Cerebellar nuclear complex (tissue), 1 donor: Measurements from ENCODE around the gene HSF2BP.
"Not testable (repeated sequence)": the region's sequence is repeated elsewhere in the genome, so short reads cannot be mapped to it uniquely, and the experiment has no call there.

Source experiments
- DNase-seq, 2 experiments: peaks; one replicate each; lab custom pipeline; 2025; lab: John Stamatoyannopoulos, UW

HSF2BP gene

DNA sequence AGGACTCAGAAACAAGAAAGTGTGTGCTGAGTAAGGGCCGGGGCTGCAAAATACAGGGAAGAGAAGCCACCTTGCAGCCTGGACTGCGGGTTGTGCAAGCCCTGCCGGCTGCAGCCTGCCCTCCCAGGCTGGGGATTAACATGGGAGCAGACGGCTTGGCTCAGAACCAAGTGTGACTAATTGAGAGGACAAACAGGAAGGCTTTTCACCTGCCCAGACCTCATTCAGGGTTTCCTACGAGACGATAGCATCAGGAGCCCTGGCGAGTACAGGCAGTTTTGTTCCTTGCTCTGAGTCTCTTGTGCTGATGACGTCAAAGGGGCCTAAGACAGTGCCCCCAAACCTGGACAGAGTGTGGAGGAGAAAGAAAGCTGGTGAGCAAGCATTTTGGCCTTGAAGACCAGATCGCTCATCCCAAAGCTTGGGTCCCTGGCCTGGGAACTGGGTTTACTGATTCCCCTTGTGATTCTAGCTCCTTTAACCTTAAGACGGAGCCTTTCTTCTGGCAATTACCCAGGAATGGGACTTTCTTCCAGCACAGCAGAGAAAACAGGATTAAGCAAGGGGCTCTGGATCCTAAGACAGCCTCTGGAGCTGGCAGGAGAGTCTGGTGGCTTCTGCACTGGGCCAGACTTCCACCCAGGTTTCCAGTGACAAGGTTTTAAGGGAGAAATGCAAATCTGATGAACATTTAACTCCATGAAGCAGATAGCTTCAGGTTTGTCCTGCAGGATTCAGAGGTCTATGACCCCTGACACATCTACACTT lies 142.2 kb downstream of the HSF2BP start:
- DNase-seq: not testable (repeated sequence)

DNA sequence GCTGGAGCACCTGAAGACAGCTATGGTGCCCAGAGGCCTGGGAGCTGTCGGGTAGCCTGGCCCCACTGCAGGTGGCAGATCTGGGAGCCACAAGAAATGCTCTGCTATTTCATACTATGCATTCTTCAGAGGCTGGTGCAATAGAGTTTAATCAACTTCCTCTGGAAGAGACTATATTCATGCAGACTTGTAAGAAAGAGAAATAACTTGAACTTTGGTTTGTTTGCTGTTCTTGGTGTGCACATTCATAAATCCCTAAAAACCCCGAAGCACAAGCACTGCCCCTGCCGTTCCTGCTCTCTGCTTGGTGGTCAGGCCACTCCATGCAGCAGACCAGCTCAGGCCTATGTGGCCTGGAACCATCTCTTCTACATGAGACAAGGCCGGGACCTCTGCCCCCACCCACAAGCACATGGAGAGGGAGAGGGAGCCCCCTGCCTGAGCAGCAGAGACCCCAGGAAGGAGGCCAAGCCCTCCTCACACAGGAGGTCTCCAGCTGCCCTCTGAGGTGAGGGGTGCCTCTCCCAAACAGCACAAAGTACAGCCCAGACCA lies 142.9 kb downstream of the HSF2BP start:
- not testable (repeated sequence) for DNase-seq

DNA sequence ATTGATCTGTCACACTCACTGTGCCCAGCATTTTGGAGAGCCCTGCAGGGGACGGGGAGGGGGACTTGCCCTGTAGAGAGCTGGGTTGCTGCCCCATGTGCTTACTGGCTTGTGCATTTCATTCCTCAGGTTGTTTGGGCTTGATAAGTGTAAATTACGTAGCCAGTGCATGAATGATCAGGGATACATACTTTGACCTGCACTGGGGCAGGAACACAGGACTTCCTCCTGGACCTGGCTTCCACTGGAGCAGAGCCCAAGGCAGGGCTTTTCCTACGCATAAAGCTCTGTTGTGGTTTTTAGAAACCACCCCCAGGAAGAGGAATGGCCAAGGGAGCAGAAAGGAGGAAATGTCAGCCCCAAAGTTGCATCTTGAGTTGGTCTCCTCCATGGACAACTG lies 144.5 kb downstream of the HSF2BP start:
- not testable (repeated sequence) for DNase-seq

DNA sequence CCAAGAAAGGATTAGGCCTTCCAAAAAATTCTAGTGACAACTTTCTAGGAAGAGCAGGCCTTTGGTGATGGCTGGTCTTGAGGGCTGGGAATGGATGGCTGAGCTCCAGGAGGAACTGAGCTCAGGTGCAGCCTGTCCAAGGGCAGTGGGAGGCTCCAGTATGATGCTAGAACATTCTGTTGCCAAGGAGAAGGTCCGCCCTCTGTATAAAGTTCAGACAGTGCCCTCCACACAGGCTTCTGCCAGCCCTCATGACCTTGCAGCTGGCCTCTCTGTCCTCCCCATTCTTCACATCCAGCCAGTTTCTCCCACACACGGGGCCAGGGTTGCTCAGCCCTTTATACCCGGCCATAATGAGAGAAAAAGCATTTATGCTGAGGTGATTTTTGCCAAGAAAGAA lies 146.3 kb downstream of the HSF2BP start:
- not testable (repeated sequence) for DNase-seq

DNA sequence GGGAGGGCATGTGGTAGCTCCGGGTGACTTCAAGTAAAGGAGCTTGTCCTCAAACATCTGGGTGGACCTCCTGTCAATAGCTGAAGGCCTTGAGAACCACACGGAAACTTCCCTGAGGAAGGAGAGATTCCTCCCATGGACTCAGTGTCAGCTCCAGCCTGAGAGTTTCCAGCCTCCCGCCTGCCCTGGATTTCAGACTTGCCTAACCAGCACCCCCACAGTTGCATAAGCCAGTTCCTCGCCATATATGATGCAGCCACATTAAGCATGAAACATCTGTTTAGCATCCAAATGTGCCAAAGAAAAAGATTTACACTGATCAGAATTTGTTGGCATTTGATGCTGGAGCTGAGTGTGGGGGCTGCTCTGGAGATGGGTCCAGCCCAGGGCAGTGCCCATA lies 148.1 kb downstream of the HSF2BP start:
- not testable (repeated sequence) for DNase-seq

DNA sequence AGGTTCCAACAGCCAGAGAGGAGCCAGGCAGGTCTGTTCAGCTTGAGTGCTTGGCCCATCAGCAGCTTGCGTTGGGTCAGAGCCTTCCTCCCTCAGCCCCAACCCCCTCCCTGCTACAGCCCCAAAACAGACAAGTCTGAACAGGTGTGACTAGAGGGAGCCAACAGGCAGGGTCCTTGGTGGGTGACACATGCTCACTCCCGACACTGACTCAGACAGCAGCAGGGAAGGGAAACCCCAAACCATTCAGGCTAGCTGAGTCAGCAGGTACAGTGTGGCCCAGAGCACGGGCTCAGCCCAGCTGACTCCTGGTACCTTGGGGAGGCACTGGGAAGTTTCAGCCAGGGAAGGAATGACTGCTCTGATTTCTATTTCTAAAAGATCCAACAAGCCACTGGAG lies 148.6 kb downstream of the HSF2BP start:
- not testable (repeated sequence) for DNase-seq

DNA sequence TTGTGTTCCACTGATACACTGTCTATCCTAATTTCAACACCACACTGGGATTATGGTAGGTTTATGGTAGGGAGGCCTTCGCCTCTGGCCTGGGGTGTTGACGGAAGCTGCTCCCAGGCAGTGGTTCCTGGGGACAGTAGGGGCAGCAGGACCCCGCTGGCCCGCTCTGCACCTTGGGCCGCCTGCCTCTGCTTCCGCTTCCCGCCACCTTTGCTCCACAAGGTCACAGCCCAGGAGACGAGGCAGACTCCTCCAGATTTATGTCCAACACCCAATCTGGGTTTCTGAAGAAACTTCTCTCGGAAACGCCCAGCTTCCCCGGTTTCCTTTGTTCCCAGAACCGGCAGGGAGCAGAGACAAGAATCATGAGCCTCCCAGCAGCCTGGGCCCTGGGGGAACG lies 155.4 kb downstream of the HSF2BP start:
- not testable (repeated sequence) for DNase-seq

DNA sequence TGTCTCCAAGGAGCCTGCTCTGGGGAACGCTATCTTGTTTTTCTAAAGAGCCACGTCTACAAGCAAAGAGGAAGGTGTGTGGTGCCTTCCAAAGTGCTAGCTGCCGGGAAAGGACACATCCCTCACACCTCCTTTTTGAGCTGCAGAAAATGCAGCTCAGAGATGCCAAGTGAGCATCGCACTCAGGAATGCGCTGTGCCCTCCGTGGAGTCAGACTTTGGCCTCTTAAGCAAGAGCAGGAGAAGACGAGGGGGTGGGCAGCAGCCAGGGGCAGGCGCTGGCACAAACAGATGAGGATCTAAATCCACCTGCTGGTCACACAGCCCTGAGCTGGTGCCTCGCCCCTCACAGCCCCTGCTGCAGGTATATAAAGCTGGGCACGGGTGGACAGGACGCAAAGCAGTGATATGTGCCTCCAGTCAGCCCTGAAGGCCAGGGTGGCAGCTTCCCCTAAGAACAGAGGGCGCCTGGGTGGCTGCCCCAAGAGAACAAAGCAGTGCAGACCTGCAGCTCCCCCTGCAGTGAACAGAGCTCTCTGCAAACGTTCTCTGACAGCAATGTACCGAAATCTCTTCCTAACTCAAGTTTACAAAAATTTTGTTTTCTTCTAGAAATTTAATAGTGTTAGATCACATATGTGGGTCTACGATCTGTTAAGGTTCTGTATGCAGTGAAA lies 156.1 kb downstream of the HSF2BP start:
- DNase-seq: not testable (repeated sequence)

DNA sequence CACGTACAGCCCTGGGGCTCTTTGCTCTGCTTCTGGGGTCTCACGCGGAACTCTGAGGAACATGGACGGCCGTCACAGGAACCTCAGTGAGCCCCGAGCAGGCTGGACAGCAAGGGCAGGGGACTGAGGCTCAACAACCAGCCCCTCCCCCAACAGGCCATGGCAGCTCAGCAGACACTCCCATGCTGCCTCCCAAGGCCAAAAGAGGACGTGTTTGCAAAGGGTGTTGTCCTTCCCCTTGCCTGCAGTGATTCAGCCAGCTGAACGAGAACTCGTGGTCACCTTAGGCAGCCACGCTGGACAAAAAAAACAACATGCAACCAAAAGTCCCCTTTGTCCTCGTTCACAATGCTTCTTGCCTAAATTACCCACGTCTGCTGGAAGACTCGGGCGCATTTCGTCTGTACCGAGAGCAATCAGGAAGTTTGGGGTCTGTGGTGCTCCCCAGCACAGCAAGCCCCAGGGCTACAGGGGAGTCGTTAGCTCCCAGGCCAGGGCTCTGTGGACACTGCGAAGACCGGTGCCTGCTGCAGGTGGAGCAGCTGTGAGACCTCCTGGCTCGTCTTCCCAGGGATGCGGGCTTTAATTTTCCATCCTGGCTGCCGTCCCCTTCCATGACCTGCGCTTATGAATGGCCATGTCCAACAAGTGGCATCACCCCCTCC lies 156.7 kb downstream of the HSF2BP start:
- DNase-seq: not testable (repeated sequence)

DNA sequence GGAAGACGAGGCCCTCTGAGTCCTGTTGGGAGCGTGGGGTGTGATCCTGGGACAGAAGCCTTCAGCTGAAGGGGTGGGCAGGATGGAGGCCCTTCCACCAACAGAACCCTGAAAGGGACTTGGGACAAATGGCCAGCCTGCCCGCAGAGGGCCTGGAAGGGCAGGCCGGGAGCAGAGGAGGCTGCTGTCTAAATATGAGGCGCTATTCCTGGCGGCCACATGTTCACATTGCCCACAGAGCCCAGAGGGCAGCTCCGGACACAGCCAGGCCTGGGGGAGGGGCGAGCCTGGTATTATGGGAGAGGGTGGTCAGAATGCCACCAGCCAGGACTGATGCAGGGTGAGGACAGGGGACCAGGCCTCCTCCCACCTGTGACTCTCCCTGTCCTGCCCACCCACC lies 160.4 kb downstream of the HSF2BP start:
- not testable (repeated sequence) for DNase-seq

DNA sequence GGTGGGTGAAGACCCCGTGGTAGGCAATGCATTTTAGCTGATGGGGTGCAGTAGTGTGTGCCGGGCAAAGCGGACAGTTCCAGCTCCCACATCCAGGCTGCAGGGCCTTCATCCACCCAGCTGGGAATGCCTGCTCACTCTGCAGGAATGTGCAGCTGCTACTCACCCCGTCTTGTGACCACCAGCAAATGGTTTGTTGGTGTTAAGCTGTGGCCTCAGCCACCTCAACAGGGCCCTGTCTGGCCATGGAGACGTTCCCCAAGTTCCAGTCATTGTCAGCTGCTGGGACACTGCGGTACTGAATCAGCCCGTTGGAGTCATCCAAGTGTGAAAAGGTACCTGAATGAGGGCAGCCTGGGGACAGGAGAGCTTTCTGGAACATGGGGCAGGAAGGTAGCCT lies 161.2 kb downstream of the HSF2BP start:
- DNase-seq: not testable (repeated sequence)

DNA sequence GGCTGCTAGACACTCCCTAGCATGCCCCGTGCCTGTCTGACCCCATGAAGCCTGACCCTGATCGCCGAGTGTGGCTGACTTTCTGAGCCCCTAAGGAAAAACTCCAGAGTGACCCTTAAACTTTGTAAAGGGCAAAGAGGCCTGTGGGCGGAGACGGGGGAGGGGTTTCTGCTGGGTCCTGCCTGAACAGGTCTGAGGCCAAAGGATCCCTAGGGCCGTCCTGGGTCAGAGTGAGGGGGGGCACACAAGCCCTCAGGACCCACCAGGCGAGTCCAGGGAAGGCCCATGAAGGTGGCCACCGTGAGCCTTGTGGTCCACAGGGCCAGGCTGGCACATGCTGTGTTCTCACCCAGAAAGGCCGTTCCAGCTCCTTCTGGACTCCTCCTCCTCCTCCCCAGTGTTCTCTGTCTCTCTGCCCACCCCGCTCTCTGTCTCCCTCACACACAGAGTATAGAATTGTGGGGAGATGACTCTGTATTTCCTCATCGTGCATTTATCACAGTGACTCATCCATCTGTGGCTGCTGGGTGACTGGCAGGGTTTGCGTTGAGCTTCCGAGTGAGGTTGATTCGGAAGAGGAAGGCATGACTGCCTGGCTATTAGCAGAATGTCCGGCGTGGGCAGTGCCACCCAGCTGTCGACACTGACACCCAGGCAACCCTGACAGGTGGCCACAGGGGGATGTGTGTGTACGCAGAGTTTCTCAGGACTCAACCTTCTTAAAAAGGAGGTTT lies 164.8 kb downstream of the HSF2BP start:
- not testable (repeated sequence) for DNase-seq

DNA sequence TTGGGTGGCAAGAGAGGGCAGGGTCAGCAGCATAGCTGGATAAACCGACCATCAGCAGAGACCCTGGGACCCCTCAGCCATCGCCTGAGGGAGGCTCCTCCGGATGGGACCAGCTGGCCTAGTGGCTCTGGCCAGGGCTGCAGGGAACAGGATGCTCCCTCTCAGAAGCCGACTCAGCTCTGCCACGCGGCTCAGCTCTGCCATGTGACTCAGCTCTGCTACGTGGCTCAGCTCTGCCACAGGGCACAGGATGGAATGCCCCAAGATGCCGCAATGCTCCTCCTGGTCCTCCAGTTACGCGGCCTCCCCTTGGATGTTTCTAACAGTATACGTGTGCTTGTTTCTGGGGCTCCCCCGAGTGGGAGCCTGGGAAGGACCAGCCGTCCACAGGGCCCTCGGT lies 165.8 kb downstream of the HSF2BP start:
- DNase-seq: not testable (repeated sequence)

DNA sequence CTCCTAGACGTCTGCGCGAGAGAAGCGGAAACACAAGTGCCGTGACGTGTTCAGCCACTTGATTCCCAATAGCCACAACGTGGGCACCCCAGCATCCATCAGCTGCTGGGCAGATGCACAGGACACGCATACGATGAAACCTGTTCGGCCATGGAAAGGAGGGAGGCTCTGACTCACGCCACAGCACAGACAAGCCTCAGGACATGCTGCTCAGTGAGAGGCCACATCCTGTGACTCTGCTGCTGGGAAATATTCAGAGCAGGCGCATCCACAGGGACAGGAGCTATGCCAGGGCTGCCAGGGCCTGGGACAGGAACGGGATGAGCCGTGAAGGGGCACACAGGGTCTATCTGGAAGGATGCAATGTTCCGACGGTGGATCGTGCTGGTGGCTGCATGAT lies 171.1 kb downstream of the HSF2BP start:
- not testable (repeated sequence) for DNase-seq

DNA sequence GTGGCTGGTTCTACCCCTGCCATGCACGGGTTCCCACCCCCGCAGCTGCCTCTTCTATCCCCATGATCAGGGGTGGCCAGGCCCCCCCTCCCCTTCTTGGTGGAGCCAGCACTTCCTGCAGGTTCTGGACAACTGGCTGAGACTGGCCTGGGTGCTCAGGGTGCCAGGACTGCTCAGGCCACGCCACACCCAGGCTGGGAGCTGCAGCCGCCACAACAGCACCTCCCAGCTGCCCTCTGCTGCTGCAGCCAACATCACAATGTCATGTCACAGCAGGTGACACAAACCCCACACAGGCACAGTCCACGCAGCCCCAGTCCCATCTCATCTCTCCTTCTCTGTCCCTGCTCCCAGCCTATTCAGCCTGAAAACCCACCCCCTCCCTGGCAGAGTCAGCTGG lies 173.2 kb downstream of the HSF2BP start:
- DNase-seq: not testable (repeated sequence)

DNA sequence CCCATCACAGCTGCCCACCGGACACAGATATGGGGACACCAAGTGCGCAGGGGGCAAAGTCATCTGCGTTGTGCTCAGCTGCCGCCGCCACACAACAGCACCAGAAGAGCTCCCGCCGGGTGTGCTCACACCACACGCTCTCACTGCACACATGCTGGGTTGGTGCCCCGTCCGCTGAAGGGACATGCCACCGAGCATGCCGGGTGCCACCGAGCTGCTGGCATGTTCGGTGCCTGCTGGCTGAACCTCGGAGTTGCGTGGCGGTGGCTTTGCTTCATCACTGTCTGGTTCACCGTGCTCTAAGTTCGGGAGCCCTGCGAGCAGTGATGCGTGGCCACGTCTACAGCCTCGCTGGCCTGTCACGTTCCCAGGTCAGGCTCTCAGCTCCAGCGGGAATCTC lies 174.3 kb downstream of the HSF2BP start:
- not testable (repeated sequence) for DNase-seq

DNA sequence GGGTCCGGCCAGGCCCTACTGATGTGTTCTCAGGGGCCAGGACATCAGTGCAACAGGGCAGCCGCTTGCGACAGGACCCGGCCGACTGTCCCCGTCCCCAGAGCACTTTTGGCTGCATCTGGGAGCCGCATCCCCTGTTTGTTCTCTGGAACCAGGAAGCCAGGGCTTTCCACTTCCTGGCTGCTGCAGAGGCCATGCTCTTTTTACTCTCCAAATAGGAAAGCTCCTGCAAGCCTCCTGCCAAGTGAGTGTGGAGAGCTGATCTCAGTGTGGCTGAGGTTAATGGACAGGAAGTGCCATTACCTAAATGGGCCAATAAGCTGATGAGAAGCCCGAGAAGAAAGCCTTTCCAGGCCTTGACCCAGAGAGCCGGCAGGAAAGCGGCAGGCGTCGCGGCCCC lies 180.1 kb downstream of the HSF2BP start:
- DNase-seq: not testable (repeated sequence)
